GM18520 (cell line): Measurements from ENCODE around the gene TMTC2.
"Not testable (repeated sequence)": the region's sequence is repeated elsewhere in the genome, so short reads cannot be mapped to it uniquely, and the experiment has no call there.

Source experiments
- ATAC-seq: cut with Tn5 transposase; IDR thresholded peaks from one replicate; pipeline ENCODE4 v1.9.1; 2021; ENCODE audit not compliant: unreplicated experiment

Gene TMTC2

DNA sequence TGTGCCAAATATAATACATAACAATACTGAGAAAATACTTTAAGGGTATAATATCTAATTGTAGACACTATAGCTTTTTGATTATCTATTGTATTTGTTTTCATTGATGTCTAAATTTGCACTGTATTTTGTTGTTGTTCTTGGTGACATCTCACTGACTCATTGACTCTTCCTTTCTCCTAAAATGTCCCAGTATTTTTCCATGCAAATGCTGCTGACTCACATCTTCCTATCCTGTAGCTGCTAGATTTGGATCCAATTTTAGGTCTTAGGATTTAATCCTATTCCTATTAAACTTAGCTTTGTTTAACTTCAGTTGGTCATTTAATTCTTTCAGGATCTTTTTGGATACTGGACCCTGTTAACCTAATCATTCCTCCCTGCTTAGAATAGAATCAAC, 148.5 kb downstream of the TMTC2 start:
- ATAC-seq, result no peak

DNA sequence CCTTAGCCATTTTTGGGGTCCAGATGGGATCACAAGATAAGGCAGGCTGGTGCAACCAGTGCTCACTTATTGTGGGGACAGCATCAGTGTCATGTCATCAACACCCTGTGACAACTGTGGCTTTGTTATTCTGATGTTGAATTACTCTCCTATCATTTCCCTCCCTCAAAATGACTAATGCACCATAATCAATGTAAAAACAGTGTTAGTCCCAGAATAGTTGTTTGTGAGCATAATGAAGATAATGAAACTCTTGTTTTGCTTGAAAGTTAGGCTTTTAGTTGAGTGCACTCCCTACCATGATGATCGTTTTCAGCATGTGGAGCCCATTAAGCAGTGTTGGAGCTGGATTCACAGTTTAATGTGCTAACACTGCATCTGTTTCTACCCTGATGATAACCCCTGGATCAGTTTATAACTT, 151.4 kb downstream of the TMTC2 start:
- no peak for ATAC-seq

DNA sequence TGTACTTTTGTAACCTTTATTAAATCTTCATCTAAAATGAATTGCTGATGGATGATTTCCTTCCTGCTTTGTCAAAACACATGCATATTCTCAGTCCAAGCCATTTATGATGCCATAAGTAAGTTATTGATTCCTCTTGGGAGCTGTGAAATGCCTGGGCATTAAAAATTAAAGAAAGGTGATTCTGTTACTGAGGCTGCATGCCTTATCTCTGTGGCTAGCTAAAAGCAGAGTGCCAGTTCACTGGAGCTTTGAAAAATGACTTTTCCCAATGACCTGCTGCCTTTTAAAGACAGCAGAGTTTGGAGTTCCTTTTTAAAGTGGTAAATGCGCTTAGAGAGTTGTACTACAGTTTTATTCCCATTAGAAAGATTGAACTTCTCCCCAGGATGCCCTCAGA, 152.1 kb downstream of the TMTC2 start:
- no peak for ATAC-seq

DNA sequence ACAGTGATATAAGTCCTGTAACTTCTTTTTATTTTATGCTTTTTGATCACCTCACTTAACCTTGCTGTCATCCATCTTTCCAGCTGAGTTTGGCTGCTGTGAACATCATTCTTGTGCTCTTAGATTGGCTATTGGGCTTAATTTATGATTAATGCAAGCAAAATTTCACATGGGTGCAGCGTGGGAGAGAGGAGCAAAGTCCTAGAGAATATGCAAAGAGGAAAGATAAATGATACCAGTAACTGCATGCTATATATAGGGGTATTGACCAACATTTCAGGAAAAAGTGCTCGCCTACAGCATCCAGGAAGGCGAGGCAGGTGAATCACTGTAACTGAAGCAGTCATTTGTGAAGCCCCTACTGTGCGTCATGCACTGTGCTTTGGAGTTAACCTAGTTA, 153.1 kb downstream of the TMTC2 start:
- ATAC-seq, result no peak

DNA sequence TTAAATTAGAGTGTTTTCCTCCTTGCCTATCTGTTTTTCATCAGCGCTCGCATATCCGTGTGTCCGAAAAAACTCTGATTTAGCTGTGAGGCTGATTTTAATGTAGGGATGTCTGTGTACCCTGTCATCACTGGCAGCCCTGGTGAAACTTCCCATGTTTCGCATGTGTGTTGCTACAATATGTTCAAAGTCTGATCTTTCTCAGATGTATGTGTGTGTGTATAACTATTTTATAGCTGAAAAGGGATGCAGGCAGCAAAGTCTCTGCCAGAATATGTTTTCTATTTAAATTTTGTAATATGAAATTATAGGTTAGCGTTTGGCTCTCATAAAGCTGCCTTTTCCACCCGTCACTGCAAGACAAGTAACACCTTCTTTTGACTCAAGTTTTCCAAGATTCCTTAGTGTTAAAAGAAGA, 154.8 kb downstream of the TMTC2 start:
- ATAC-seq, result no peak

DNA sequence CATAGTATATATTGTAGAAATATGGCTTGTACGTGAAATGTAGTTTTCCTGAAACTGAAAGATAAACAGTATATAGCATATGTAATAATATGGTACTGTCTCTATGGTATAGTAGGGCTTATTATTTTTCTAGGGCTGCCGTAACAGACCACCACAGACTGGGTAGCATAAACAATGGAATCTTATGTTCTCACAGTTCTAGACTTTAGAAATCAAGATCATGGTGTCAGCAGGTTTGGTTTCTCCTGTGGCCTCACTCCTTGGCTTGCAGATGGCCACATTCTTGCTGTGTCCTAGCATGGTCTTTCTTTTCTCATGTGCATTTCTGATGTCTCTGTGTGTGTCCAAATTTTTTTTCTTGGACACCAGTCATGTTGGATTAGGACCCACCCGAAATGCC, 155.8 kb downstream of the TMTC2 start:
- ATAC-seq, result no peak

DNA sequence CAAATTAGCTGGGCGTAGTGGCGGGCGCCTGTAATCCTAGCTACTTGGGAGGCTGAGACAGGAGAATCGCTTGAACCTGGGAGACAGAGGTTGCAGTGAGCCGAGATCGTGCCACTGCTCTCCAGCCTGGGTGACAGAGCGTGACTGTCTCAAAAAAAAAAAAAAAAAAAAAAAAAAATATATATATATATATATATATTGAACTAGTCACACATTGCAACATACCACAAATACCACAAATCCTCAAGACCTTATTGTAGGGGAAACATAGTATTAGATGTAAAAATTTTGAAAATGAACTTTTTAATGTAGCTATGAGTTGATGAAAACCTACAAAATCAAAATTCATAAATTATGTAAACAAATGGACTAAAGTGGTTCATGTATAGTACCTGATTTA, 158.4 kb downstream of the TMTC2 start:
- not testable (repeated sequence) for ATAC-seq

DNA sequence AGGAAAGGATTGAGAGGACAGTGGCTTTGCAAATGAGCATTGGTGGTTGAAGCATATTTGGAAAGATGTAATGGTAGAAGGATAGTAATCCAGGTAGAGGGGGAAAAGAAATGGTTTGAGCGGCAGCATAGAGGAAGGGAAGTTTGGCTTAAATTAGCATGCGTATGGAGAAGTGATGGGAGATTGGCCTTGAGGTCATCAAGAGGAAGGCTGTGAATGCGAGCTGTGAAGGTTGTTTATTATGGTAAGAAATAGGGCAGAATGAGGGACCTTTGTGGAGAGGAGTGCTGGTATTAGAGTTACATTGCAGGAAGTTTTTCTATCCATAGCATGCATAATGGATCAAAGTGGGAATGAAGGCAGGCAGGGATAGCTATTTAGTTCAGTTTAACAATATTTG, 162.1 kb downstream of the TMTC2 start:
- ATAC-seq, result no peak

DNA sequence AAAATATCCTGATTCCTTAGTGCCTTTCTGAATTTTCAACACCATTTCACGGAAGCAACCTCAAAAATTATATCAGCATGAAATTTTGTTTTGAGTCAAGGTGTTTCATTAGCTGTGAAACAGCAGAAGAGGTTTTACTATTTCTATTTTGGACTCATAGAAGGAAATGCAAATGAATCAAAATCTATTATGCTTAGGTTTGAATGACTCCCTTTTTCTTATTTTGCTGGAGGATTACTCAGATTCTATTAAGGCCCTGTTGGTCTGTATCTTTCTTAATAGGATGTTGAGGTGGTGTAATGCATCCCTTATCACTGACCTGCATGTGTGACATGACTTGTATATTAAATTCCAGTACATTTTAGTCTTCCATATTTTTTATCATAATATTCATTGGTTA, 165.8 kb downstream of the TMTC2 start:
- ATAC-seq, result peak; percentile 41

DNA sequence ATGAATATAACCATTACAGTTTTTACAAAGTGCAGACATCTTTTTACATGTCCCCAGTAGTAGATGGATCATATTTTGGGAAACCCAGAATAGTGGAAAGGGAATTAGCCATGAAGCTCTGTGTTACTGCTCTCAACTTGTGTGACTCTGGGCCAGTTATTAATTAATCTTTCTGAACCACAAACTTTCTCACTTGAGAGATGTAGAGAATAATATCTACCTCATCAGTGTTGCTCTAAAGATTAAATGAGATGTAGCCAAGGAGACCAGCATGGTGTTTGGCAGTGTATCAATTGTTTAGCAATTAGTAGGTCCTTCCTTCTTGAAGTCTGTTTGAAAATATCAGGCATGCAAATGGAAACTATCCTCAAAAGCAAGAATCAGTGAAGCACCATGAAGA, 169.2 kb downstream of the TMTC2 start:
- peak; percentile 63 for ATAC-seq

DNA sequence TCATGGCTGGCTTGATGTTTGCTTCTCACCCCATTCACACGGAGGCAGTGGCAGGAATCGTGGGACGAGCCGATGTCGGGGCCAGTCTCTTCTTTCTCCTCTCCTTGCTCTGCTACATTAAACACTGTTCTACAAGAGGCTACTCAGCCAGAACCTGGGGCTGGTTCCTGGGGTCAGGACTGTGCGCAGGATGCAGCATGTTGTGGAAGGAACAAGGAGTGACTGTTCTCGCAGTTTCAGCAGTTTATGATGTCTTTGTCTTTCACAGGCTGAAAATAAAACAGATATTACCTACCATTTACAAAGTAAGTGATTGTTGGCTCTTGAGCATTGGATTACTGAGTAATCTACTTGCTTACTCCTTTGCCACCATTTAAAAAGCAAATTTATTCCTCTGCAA, 170.6 kb downstream of the TMTC2 start:
- no peak for ATAC-seq

DNA sequence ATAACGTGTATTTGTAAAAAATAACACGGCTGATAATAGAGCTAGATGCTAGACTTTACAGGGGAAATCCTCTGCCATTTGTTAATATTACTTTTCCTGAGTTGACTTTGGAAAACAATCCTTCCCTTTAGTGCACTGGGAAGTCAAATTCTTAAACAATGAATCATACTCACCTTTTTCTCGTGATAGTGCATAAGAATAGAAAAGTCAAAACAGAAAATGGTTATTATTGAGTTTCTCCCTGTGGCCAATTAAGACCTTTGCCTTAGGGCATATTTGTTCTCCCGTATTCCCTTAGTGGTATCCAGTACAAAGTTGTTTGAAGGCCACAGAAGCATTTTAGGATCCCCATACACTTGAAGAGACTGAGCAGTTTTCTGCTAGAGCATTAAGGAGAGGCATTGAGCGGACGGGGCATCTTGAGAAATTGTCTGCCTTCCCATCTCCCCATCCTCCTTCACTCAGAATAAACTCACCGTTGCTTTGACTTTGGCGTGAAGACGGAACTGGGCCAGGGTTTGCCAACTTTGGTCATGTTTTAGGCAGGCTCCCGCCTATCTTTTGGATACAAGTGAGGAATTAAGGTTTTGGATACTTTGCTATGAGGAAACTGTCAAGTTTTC, 171.3 kb downstream of the TMTC2 start:
- no peak for ATAC-seq

DNA sequence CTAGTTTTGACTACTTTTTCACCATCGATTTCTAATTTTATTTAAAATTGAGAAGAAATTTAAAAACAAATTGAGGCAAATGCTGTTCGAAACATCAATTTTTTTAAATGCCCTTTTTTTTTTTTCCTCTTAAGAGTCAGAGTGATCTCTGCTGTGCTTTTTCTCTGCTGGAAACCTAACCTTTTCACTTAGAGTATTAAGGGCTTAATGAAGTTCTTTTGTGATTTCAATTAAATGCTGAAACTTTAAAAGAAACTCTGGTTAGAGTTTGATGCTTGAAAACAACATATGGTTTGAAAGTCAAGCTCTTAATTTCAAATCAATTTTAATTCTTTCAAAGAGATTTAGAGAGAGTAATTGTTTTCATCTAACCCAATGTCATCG, 171.8 kb downstream of the TMTC2 start:
- no peak for ATAC-seq

DNA sequence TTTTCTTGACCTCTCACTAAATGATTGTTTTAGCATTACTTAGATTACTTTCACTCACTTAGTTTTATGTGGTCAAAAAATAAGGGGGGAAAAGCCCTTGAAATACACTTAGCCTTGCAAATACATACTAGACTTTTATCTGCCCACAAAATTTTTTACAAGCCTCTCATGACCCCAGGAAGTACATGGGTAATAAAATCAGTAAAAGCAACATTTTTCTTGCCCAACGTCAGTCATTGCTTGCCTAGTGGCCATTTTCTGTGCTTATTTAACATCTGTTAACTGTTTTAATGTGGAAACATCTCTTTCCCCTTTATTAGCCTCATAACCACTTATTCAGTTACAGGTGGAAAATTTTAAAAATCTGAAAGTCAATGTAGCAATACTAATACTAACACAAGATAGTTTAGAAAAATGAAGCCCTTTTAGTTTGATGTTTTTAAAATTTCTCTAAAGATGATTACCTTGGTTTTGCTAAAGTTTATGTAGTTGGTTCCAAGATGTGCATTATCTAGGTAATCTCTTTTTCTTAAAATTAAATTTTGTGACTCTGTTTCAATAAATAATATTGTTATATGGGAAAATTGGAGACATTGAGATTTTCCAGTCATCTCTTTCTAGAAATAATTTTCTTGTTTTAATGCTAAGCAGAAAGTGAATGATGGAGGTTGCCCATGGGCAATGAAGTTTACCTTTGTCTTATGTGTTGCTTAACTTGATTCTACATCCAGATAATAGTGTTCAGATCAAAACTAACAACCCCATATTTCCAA, 175.5 kb downstream of the TMTC2 start:
- ATAC-seq, result no peak

DNA sequence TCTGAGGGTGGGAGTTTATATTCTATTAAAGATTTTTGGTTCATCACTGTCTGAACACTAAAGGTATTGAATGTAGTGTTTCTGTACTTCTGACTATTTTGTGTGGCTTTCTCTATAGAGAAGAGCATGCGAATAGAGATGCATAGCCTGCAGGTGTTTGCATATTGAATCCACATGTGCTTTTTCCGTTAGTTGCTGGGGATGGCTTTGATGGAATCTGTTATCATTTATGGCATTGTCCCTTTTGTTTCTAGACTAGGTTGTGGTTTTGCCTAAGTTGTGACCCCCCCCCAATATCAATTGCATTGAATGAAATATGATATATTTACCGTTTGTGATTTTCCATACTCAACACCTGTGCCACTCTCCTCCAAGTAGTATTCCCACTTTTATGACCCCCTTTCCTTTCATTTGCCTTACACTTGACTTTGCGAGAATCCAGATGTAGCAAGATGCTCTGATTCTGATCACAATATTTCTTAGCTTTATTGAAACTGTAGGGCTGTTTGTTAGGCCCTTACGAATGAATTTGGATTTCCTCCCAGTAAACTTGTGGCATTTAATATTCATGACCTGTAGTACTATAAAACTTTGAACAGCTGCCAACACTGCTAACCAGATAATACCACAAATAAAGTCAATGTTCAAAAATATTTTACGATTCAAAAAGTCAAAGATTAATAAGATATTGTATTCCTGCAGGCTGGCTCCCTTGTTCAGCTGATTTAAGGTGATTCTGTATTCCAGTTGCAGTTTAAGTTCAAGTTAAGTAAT, 176.4 kb downstream of the TMTC2 start:
- ATAC-seq, result no peak

DNA sequence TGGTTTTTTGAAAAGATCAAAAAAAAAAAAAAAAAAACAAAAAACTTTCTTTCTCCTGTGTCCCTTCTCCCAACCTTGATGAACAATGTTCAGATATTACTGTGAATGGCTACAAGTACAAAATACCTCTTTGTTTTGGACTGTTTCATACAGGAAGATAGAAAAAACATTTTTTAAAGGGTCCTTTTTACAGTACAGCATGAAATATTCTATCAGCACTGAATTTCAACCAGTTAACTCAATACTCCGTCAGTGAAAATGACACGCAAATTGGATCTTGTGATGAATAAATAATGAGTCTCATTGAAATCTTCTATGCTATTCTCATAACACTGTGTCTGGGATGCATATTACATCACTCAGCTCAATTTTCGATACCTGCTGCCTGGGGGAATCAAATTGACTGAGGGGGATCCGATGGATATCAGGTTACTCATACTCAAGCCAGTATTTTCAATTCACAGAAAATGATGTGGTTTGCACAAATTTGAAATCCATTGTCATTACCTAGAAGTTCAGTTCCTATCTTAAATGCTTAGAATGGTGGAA, 179.6 kb downstream of the TMTC2 start:
- no peak for ATAC-seq

DNA sequence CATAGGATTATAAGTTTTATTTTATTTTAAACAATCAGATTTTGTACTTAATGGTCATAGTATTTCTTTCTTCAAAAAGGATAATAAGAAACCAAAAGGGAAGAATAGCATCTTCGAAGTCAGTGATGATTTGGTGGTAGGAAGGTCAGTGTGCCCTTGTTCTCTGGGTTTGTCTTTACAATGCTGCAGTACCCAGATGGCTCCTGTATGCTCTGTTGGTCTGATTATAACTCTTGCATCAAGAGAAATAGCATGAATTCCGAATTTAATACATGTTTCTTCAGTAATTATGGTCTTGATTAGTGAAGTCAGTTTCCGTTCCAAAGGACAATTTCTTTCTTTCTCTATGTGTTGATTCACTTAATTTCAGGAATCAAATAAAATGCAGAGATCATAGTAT, 180.2 kb downstream of the TMTC2 start:
- ATAC-seq, result no peak

DNA sequence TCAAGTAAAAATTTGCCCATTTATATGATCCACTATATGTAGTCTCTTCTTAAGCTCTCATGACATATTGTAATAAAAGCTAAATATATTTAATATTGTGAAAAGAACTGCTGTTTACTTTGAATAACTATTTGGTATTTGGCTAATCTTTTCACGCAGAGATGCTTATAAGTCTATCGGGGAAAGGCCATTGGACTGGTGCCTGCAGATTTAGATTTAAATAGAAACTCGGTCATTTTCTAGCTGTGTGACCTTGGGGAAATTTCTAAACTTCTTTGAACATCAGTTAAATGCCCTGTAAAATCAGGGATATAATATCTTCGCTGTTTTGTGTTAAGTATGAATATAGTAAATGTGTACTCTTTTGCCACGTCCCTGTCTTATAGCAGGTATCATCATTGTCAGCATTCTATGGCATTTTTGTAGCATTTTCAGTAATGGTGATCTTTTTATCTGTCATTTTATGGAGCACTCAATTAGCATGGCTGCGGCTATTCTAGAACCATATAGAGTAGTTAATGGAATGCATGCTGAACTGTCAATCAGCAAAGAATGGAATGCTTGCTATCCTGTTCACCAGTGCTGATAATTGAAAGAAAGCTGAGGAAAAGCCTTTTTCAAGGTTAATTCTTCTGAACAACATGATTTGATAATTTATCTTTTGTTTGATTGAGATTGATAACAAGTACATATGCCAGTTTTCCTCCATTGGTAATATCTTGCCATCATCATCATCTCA, 181.2 kb downstream of the TMTC2 start:
- ATAC-seq, result no peak

DNA sequence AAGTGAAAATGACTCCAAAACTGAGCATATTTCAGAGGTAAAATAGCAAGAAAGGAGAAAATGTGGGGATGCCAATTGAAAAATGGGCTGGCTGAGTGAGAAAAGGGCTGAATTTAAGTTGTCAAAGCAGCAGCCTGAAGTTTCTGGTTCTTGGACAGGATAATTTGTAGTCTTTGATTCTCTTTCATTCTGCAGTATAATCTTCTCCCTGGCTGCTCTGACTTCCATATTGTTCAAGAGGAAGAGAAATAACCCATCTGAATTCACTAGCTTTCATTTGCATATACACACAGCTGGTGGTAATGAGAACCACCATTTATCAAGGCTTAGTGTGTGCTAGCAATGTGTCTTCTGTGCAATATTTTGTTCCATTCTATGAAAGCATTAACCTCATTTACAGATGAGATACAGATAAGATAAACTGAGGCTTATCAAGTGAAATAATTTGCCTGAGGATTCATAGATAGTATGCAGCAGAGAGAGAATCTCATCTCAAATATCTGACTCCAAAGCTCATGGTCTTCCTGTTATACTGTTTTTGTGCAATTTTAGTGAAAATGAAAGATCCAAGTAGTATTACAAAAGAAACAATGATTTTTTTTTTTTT, 184.2 kb downstream of the TMTC2 start:
- peak; percentile 72 for ATAC-seq

DNA sequence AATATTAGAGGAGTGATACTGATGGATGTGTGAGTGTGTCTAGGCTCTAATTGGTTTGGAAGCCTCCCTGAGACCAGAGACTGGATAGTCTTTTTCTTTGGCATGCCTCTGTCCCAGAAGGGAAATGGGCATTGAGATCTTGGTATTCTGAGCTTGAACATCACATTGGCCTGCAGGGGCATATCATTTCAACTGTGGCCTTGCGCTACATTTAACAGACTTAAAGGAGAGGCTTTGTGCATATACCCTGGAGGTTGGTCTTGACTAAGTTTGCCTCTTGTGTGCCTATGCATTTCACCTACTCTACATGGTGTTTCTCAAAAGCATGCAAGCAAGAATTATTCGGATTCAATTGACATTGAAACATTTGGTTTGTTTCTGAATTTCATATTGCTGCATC, 185.4 kb downstream of the TMTC2 start:
- no peak for ATAC-seq

DNA sequence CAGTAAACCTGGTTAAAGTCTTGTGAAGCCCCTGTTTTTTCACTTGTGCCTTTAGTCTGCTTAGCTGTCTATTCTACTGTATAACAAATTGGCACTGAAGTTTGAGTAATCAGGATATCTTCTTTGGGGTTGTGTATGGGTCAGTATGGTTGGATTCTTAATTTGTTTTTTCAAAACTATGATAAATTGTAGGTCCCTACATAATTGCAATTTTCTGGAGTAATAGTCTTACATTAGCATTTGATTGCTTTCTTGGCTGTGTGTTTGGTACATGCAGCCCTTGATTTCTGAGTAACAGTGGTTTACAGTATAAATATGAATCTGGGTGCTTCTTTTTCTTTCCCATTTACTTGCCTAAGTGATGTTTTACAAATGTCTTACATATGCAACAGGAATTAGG, 186.6 kb downstream of the TMTC2 start:
- ATAC-seq, result no peak
